ENCODE results near the gene CHRNA10. TPM values are rescaled to one million over a fixed set of nuclear protein-coding genes. Genes with fewer than 3 reads are reported as not detected.
"Not testable (repeated sequence)": the region's sequence is repeated elsewhere in the genome, so short reads cannot be mapped to it uniquely, and the experiment has no call there.

Gene CHRNA10
- polyA plus RNA-seq, 4 donors, result 0.61 to 3.7 (median 2.2) TPM

DNA sequence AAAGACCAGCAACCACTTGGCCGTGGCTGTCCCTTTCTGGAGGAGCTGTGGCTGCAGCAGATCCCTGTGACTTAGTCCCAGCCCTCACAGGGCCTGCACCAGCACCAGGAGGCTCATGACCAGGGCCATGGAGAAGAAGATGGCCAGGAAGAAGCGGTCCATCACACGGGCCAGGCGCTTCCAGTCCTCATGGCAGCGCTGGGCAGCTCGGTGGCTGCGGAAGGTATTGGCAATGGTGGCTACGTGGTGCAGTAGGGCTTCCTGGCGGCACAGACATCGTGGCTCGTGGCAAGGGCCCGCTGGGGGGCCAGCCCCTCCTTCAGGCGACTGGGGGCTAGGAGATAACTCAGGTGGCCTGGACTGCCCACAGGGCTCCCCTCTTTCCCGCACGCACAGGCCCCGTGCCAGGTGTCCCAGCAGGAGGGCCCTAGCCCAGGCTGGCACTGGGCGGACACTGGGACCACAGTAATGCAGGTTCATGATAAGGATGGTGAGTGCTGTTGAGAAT, 5.1 kb downstream of the CHRNA10 start:
- no peak for DNase-seq (ENCODE audit: low read depth in 4 of 4, low spot score in 2 of 4)

DNA sequence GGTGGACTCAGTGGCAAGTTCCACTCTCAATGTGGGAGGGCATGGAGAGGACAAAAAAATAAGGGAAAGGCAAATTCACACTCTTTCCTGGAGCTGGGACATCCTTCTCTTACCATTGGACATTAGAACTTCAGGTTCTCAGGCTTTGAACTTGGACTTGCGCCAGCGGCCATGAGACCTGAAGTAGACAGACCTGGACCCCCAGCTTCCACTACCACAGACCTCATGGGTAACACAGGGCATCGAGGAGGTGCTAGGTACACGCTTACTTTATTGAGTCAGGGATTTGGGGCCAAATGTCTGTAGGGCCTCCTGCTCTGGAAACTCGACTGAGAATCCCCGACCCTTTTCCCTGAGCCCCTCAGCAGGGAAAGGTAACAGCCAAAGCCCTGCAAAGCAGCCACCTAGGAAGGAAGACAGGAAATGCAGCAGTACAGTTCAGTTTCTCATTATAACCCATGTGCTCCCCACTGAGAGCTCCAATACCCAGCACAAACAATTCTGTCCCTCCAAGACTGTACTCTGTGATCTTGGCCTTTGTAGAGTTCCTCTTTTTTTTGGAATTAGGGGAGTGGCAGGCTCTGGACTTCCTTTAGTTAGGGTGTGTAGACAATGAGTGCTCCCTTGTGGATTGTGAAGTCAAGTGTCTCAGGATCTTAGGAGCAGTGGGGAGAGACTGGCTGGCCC, 5.7 kb downstream of the CHRNA10 start:
- no peak for DNase-seq (ENCODE audit: low read depth in 4 of 4, low spot score in 2 of 4)

DNA sequence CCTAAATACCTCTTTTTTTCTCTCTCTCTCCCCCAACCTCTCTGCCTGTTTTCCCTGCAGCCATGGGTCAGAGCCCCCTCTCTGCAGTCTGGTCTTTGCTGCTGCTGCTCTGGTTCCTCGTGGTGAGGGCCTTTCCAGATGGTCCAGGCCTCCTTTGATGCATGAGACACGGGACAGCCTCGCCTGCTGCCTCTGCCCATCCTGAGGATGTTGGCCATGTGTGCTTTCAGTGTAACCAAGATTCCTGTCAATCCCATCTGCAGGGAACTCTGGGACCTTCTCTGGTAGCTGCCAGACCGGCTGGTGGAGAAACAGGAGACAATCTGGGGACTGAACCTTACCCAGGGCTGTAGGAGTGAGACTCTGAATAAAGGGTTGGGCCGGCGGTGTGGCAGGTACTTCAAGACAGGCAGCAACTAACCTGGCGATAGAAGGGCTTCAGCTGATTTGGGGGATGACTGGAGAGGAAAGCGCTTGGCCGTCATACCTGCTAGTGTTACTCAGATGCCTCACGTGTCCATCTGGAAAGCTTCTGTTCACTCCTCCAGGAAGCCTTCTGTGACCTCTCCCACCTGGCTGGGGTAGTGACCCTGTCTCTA, 7.1 kb downstream of the CHRNA10 start:
- no peak for DNase-seq (ENCODE audit: low read depth in 4 of 4, low spot score in 2 of 4)

DNA sequence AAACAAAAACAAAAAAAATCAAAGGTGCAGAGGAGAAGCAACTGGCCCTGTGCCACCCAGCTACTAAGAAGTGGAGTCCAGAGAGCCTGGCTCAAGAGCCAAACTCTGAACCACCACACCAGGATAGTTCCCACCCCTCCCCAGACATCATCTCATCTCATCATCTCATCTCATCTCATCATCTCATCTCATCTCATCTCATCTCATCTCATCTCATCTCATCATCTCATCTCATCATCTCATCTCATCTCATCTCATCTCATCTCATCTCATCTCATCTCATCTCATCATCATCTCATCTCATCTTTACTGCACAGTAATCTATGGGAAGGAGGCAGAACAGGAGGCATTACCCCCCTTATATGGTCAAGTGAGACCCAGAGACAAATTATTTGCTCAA, 8.3 kb downstream of the CHRNA10 start:
- DNase-seq (ENCODE audit: low read depth in 4 of 4, low spot score in 2 of 4), result no peak

DNA sequence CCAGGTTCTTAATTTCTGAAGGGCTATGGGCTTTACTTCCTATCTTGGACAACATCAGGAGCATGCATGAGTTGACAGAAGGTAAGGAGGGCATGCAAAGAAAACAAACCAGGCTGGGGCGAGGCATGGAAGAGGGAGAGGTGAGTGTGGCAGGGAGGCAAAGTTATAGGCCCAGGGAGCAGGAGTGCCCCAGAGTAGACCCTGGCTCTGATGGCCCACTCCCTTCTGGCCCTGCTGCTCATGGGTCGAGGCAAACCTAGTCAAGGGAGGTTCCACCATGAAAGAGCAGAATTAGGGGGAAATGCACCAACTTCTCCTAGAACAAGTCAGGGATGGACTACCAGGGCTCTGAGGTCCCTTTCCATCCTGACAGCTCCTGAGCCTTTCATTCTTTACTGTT, 10.2 kb downstream of the CHRNA10 start:
- DNase-seq (ENCODE audit: low read depth in 4 of 4, low spot score in 2 of 4), result no peak

DNA sequence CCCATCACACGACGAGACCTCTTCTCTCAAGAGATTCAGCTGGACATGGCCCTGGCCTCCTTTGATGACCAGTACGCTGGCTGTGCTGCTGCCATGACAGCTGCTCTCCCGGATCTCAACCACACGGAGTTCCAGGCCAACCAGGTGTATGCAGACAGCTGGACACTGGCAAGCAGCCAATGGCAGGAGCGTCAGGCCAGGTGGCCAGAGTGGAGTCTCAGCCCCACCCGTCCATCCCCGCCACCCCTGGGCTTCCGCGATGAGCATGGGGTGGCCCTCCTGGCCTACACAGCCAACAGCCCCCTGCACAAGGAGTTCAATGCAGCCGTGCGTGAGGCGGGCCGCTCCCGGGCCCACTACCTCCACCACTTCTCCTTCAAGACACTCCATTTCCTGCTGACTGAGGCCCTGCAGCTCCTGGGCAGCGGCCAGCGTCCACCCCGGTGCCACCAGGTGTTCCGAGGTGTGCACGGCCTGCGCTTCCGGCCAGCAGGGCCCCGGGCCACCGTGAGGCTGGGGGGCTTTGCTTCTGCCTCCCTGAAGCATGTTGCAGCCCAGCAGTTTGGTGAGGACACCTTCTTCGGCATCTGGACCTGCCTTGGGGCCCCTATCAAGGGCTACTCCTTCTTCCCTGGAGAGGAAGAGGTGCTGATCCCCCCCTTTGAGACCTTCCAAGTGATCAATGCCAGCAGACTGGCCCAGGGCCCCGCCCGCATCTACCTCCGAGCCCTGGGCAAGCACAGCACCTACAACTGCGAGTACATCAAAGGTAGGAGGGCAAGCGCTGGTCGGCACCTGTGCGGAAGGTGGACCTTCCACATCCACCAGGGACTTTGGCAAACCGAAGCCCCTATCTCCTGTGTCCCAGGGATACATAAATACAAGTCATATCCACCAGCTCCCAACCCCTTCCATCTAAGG, 11.3 kb downstream of the CHRNA10 start:
- DNase-seq (ENCODE audit: low read depth in 4 of 4, low spot score in 2 of 4), result no peak

DNA sequence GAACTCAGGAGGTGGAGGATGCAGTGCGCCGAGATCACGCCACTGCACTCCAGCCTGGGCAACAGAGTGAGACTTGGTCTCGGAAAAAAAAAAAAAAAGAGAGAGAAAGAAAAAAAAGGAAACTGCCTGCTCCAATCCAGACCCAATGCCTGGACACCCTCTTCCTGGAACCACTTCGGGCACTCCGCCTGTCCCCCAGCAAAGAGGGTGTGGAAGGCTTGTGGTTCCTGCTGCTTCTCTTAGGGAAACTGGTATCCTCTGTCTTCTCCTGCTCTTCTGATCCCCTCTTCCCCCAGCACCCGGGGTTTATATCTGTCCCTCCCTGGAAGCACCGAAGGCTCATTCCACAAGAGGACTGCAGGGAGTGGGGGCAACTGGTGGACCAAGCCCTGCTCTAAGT, 12.9 kb downstream of the CHRNA10 start:
- no peak for DNase-seq (ENCODE audit: low read depth in 4 of 4, low spot score in 2 of 4)

DNA sequence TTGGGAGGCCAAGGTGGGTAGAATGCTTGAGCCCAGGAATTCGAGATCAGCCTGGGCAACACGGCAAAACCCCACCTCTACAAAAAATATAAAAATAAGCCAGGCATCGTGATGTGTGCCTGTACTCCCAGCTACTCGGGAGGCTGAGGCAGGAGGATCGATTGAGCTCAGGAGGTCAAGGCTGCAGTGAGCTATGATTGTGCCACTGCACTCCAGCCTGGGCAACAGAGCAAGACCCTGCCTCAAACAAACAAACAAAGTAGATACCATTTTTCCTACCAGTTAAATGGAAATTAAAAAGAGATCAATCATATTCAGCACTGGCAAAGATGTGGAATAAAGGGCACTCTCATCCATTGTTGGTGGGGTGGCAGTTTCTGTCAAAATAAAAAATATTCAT, 13.9 kb downstream of the CHRNA10 start:
- DNase-seq (ENCODE audit: low read depth in 4 of 4, low spot score in 2 of 4), result not testable (repeated sequence)

DNA sequence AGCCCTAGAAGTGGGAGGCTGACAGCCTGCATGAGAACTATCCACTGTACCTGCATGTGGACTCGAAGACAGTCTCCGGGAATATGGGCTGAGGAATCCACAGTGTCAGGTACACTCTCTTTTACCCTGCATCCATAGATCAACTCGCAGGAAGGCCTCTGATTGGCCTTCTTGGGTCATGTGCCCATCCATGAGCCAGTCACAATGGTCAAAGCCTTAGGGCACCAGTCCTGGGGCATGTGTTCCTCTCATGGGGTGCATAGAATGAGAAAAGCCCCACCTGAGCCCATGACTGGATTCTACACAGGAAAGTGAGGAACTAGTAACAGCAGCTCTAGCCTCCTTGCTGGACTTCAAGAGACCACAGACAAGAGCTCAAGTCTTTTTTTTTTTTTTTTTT, 15.6 kb downstream of the CHRNA10 start:
- DNase-seq (ENCODE audit: low read depth in 4 of 4, low spot score in 2 of 4), result no peak

DNA sequence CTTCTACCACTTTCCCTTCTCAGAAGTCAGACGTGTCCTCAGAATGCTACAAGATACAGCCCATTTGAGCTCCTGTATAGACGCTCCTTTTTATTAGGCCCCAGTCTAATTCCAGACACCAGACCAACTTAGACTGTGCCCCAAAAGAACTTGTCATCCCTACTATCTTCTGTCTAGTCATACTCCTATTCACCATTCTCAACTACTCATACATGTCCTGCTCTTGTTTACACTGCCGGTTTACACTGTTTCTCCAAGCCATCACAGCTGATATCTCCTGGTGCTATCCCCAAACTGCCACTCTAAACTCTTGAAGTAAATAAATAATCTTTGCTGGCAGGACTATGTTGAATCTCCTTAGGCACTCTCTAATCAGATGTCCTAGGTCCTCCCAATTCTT, 18.7 kb downstream of the CHRNA10 start:
- DNase-seq (ENCODE audit: low read depth in 4 of 4, low spot score in 2 of 4), result not testable (repeated sequence)

DNA sequence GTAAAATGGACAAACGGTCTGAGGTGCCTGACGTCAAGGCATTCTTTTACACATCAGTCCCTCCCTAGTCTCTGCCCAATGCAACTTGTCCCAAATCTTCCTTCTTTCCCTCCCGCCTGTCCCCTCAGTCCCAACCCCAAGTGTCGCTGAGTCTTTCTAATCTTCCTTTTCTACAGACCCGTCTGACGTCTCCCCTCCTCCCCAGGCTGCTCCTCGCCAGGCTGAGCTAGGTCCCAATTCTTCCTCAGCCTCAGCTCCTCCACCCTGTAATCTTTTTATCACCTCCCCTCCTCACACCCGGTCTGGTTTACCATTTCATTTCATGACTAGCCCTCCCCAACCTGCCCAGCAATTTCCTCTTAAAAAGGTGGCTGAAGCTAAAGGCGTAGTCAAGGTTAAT, 21.8 kb downstream of the CHRNA10 start:
- not testable (repeated sequence) for DNase-seq (ENCODE audit: low read depth in 4 of 4, low spot score in 2 of 4)

DNA sequence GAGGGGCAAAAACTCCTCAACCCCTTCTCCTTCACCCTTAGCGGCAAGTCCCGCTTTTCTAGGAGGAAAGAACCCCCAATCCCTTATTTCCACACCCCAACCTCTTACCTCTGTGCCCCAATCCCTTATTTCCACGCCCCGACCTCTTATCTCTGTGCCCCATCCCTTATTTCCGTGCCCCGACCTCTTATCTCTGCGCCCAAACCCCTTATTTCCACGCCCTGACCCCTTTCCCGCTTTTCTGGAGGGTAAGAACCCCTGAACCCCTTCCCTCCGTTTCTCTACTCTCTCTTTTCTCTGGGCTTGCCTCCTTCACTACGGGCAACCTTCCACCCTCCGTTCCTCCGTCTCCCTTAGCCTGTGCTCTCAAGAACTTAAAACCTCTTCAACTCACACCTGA, 22.3 kb downstream of the CHRNA10 start:
- not testable (repeated sequence) for DNase-seq (ENCODE audit: low read depth in 4 of 4, low spot score in 2 of 4)

DNA sequence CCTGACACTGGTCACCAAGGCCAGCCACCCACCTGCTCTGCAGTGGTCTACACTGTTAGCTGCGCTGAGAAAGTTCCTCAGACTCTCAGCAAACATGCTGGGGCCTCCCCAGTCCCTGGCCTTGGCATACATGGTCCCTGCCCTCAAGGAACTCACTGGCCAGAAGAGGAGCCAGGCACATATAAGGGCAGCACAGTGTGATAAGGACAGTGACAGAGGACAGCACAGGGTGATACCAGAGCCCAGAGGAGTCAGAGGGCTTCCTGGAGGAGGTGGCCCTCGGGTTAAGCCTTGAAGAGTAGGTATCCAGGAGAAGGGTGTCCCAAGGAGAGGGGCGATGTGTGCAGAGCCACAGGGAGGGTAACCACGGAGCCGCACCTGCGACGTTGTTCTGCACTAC, 25.6 kb downstream of the CHRNA10 start:
- no peak for DNase-seq (ENCODE audit: low read depth in 4 of 4, low spot score in 2 of 4)

DNA sequence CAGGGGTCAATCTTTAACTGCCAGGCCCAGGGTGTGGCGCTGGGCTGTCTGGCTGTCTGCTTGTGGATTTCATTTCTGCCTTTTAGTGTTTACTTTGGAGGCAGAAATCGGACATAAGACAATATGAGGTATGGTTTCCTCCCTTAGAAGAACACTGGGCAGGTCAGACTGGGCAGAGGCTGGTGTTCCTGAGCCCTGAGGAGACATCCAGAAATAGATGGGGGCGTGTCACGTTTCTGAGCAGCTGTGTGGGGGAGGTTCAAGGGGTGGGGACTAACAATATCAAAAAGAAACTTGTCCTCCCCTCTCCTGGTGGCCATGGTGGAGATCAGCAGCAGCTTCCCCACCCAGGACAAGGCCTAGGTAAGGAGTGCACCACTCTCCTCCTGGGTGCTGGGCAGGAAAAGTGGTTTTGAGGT, 26.4 kb downstream of the CHRNA10 start, which contains the start of gene ART1:
Gene ART1, plus strand, starts transcription at position 312 of the 419 bp plus-strand sequence. CDS start 14,086 bp downstream, outside the sequence.
- DNase-seq (ENCODE audit: low read depth in 4 of 4, low spot score in 2 of 4), result no peak

DNA sequence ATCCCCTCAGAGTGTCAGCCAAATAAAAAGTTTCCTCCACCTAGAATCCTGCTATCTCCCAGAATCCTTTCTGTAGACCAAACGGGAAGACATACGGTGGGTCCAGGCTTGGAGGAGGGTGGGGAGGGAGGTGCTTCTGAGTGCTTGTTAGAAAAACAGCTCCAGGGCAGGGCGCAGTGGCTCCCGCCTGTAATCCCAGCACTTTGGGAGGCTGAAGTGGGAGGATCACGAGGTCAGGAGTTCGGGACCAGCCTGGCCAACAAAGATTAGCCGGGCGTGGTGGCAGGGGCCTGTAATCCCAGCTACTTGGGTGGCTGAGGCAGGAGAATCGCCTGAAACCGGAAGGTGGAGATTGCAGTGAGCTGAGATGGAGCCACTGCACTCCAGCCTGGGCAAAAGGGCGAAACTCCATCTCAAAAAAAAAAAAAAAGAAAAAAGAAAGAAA, 28.1 kb downstream of the CHRNA10 start:
- DNase-seq (ENCODE audit: low read depth in 4 of 4, low spot score in 2 of 4), result peak in 1 of 4 donors; percentile 6

DNA sequence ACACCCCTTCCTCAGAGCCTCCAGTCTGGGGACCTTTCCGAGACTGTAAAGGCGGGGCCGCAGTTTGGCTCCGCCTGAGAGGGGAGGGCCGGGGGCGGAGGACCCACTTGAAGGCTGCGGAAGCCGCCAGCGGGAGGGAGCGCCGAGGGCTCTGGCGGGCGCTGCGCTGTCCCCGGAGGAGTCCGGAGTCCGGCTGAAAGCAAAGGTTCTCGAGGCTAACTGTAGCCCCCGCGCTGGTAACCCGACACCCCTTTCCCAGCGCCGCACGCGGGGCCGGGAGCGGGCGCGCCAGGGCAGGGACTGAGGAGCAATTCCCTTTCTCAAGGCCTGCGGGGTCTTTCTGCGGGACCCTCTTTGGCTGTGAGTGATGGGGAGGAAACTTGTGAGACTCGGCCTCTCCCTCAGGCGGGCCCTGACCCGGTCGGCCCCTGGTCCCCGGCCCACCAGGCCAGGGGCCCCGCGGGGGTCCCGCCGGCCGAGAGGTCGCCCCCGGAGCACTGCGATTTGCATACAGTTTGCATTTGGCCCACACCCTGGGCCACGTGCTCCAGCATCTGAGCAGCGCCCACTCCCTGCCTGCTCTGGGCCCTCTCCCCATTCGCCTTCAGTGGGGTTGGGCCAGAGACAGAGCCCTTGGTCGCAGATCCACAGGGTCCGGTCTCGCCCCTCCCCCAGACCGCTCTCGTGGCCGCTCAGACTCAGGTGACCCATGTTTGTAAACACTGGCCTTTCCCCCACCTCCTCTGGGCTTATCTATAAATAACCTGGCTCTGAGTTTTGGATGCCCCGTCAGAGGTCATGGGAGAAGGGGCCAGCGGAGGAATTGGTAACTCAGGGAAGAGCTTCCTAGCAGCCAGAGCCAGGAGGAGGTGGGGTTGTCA, 28.9 kb downstream of the CHRNA10 start:
- peak; percentile 64 to 82 (median 78) for DNase-seq (ENCODE audit: low read depth in 4 of 4, low spot score in 2 of 4)

DNA sequence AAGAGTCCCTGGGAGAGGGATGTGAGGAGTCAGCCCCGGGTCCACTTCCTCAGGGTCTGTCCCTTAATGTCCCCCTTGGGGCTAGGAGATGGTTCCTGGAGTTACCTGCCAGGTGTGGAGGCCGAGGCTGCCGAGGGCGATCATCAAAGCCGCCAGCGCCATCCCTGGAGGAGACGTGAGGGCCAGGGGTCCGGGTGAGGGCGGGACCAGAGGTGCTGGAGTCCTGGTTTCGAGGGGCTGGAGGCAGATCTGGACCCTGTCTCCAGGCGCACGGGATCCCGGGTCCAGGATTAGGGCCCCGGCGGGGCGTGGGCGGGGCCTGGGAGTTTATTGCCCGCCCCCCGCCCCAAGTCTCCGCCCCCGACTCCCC, 29.5 kb downstream of the CHRNA10 start, which contains the start of gene ART5:
Gene ART5, minus strand, starts transcription at position 292 of the 370 bp plus-strand sequence. Its CDS starts 130 bp downstream, at position 162.
- no peak for DNase-seq (ENCODE audit: low read depth in 4 of 4, low spot score in 2 of 4)

DNA sequence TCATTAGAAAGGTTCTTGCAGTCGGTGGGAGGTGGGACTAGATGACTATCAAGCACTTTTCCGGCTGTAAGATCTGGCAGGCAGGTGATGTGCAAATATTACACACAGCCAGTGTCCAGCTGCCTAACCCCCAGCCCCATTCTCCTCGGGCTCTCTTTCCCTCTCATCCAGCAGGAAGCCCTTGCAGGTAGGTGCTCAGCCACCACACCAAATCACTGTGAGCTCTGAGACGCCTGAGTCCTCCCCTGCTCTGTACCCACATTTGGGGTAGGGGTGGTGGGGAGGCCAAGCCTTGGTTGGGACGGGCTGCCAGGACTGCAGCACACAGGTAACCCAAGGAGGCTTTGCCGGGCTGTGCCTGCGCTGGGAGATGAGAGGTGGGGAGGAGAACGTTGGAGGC, 30.0 kb downstream of the CHRNA10 start:
- no peak for DNase-seq (ENCODE audit: low read depth in 4 of 4, low spot score in 2 of 4)

DNA sequence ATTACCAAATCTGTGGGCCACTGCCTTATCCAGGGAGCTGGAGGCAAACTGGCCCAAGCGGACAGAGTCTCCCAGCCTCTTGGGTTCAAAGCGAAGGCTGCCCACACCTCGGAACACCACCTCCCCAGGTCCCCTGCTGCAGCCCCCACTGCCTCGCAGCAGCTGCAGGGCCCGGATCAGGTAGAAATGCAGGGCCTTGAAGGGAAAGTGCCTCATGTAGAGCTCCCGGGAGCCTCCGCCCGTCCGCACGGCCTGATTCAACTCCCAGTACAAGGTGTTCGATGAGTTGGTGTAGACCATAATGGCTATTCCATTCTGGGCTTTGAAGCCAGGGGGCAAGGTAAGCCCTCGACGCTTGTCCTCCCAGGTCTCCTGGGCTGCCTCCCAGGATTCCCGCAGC, 31.3 kb downstream of the CHRNA10 start:
- no peak for DNase-seq (ENCODE audit: low read depth in 4 of 4, low spot score in 2 of 4)

DNA sequence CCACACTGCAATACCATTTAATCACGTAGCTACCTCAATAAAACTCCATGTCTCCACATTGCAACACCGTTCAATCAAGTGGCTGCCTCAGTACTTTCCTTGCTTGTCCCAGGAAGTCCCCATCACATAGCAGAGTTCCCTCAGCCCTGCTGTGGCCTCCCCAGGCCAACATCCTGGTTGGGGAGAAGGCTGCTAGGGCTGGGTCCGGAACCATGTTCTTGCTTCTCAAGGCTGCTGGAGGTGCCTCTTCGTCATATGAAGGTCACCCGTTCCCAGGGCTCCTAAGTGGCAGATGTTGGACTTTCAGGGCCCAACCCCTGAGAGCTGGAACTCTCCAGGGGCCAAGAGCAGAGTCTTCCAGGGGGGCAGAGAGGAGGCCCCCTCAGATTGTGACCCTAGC, 32.7 kb downstream of the CHRNA10 start:
- no peak for DNase-seq (ENCODE audit: low read depth in 4 of 4, low spot score in 2 of 4)
